ENCODE results near the gene PAM. TPM values are rescaled to one million over a fixed set of nuclear protein-coding genes. Genes with fewer than 3 reads are reported as not detected.
A peak's percentile ranks its signal among the peaks of the same experiment; 100 is the strongest.

The PAM gene
- total RNA-seq, 1 experiment from 2014 or later = 90.0 TPM

GRCh38 chr5:102875721-102876123 lies 120.6 kb downstream of the PAM start:
- POLR2A ChIA-PET (ENCODE audit: unreplicated experiment) = no interaction called here
- no peak overlapping the region for H3K27ac ChIP-seq (ENCODE audit: low read length)

GRCh38 chr5:102876610-102877009 lies 121.5 kb downstream of the PAM start:
- H4K20me1 ChIP-seq (ENCODE audit: low read length) = no peaks in the 10 kb centered on the region
- H3K9ac ChIP-seq (ENCODE audit: low read length) = no peak overlapping the region
- H3K9me2 ChIP-seq (replicated peaks; ENCODE audit: low read length) = no peaks in the 10 kb centered on the region
- no peaks in the 10 kb centered on the region for H3K36me3 ChIP-seq (ENCODE audit: low read depth, low read length)
- no peak overlapping the region for H3K4me3 ChIP-seq (ENCODE audit: low read length)
- BruUV-seq (replicated peaks) = no TSS peak
- no peaks in the 10 kb centered on the region for H3F3A ChIP-seq (ENCODE audit: low read length, unreplicated experiment)
- no peaks in the 10 kb centered on the region for H3K79me2 ChIP-seq (ENCODE audit: low read length)
- TF ChIP-seq EZH2 (IDR thresholded peaks at IDR 0.05; ENCODE audit: low read length, unreplicated experiment) = no peak
- H3K27ac ChIP-seq (ENCODE audit: low read length) = no peak overlapping the region
- DNase-seq (no peak), ATAC-seq (no peak)
- no peak overlapping the region for H2AFZ ChIP-seq (ENCODE audit: low read length)
- intact Hi-C loops (cut with micrococcal nuclease) = no loop called here
- ChIA-PET CTCF (no interaction called here), POLR2A (ENCODE audit: unreplicated experiment) (no interaction called here)
- no peaks in the 10 kb centered on the region for H3K9me3 ChIP-seq (ENCODE audit: low read length)
- no peaks in the 10 kb centered on the region for H3K27me3 ChIP-seq (ENCODE audit: low read length)
- H3K4me1 ChIP-seq (ENCODE audit: insufficient read depth, low read length) = peaks cover 7% of the 10 kb centered on the region
- no peak overlapping the region for H3K4me2 ChIP-seq (ENCODE audit: low read length)

More at GRCh38 chr5:102875721-102876123, 120.6 kb downstream of the PAM start:
- Histone ChIP-seq H3K4me1 (ENCODE audit: insufficient read depth, low read length) (peaks cover 7% of the 10 kb centered on the region), H3K36me3 (ENCODE audit: low read depth, low read length) (no peaks in the 10 kb centered on the region), H2AFZ (ENCODE audit: low read length) (no peak overlapping the region), H3K9me2 (replicated peaks; ENCODE audit: low read length) (no peaks in the 10 kb centered on the region), H3F3A (ENCODE audit: low read length, unreplicated experiment) (no peaks in the 10 kb centered on the region), H3K4me3 (ENCODE audit: low read length) (no peak overlapping the region), H3K9me3 (ENCODE audit: low read length) (no peaks in the 10 kb centered on the region), H3K9ac (ENCODE audit: low read length) (no peak overlapping the region), H3K27me3 (ENCODE audit: low read length) (no peaks in the 10 kb centered on the region), H3K4me2 (ENCODE audit: low read length) (no peak overlapping the region), H3K79me2 (ENCODE audit: low read length) (no peaks in the 10 kb centered on the region), H4K20me1 (ENCODE audit: low read length) (no peaks in the 10 kb centered on the region)
- no peak for DNase-seq
- no TSS peak for BruUV-seq (replicated peaks)
- TF ChIP-seq EZH2 (IDR thresholded peaks at IDR 0.05; ENCODE audit: low read length, unreplicated experiment) (no peak), EZH2phosphoT487 (IDR thresholded peaks at IDR 0.05; ENCODE audit: borderline replicate concordance, low read length) (no peak), CTCF (conservative IDR thresholded peaks at IDR 0.05; ENCODE audit: low read depth, low read length) (no peak)
- no peak for ATAC-seq
- CTCF ChIA-PET = no interaction called here
- intact Hi-C loops (cut with micrococcal nuclease) = no loop called here

- CTCF ChIA-PET = no interaction called here
- no TSS peak for BruUV-seq (replicated peaks)
Measured at GRCh38 chr5:102879741-102880140, 124.6 kb downstream of the PAM start.

More at GRCh38 chr5:102879741-102880140, 124.6 kb downstream of the PAM start:
- no peaks in the 10 kb centered on the region for H3K79me2 ChIP-seq (ENCODE audit: low read length)
- no peaks in the 10 kb centered on the region for H3K36me3 ChIP-seq (ENCODE audit: low read depth, low read length)
- peak; percentile 61 for DNase-seq
- peak; percentile 78 for ATAC-seq
- no peak overlapping the region for H3K4me3 ChIP-seq (ENCODE audit: low read length)
- no peak overlapping the region for H2AFZ ChIP-seq (ENCODE audit: low read length)
- no peaks in the 10 kb centered on the region for H3K9me2 ChIP-seq (replicated peaks; ENCODE audit: low read length)
- H3K27ac ChIP-seq (ENCODE audit: low read length) = 0 out of 2 replicates have a peak overlapping the region, but pooled peaks have one; percentile 17
- H3K27me3 ChIP-seq (ENCODE audit: low read length) = no peaks in the 10 kb centered on the region
- TF ChIP-seq EZH2phosphoT487 (IDR thresholded peaks at IDR 0.05; ENCODE audit: borderline replicate concordance, low read length) (no peak), EZH2 (IDR thresholded peaks at IDR 0.05; ENCODE audit: low read length, unreplicated experiment) (no peak), CTCF (conservative IDR thresholded peaks at IDR 0.05; ENCODE audit: low read depth, low read length) (no peak)
- H4K20me1 ChIP-seq (ENCODE audit: low read length) = no peaks in the 10 kb centered on the region
- intact Hi-C loops (cut with micrococcal nuclease) = no loop called here
- peaks cover 6% of the 10 kb centered on the region; the same call in 1 of the 2 replicates for H3K4me1 ChIP-seq (ENCODE audit: insufficient read depth, low read length)
- no peak overlapping the region for H3K4me2 ChIP-seq (ENCODE audit: low read length)
- H3K9ac ChIP-seq (ENCODE audit: low read length) = no peak overlapping the region
- no peaks in the 10 kb centered on the region for H3F3A ChIP-seq (ENCODE audit: low read length, unreplicated experiment)
- no peaks in the 10 kb centered on the region for H3K9me3 ChIP-seq (ENCODE audit: low read length)
- POLR2A ChIA-PET (ENCODE audit: unreplicated experiment) = no interaction called here

Measured in PC-3 (cell line).